ENCODE measurements around the gene HMGCS2. TPM values are rescaled to one million over a fixed set of nuclear protein-coding genes. Genes with fewer than 3 reads are reported as not detected.

The HMGCS2 gene
- polyA plus RNA-seq, 2 of the 4 experiments (the other 2 are of a cell fraction), result not detected

DNA sequence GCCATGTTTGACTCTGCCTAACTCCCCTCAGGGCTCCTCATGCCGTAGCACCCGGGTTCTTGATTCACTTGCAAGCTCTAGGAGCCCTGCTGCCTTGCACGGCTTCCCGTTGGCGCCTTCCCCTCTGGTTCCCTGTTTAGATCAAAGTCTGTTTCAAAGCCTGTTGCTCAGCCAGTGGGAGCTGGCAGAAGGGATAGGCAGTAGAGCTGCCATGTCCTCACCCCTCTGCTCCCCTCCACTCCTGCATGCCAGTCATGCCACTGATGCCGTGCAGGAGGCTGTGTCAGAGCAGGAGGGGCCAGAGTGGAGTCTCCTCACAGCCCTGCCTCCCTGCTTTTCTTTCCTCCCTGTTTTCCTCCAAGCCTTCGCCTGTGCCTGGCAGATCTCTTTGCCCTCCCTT lies 26.5 kb downstream of the HMGCS2 start:
- DNase-seq (ENCODE audit: low read depth in 1 of 2, low spot score in 1 of 2) (no peak), ATAC-seq (no peak), FAIRE-seq (no peak)
- Histone ChIP-seq H3K4me2 (no peak overlapping the region), H3K4me3 (no peak overlapping the region), H3K9me3 (no peaks in the 10 kb centered on the region), H3K27ac (no peak overlapping the region), H3K4me1 (no peaks in the 10 kb centered on the region)
- ChIA-PET CTCF (interaction anchor here (2.0 kb wide), 1 partner anchor 24 kb away, joined by 5 read pairs; no protein-coding TSS in a partner anchor), POLR2A (no interaction called here)
- TF ChIP-seq CBX2 (IDR thresholded peaks at IDR 0.05; ENCODE audit: borderline replicate concordance, low read depth) (no peak), JUNB (IDR thresholded peaks at IDR 0.05) (no peak)
- 87% methylated on average over 6 of the region's 7 CpGs for WGBS (ENCODE audit: missing lambda C conversion rate)

- ChIA-PET CTCF (interaction anchor here (0.9 kb wide), 1 partner anchor 9 kb away, joined by 6 read pairs; no protein-coding TSS in a partner anchor), POLR2A (no interaction called here)
- WGBS (ENCODE audit: missing lambda C conversion rate), result 89% methylated on average over 6 of the region's 13 CpGs
- H3K4me2 ChIP-seq, result no peak overlapping the region
- H3K4me3 ChIP-seq, result no peak overlapping the region
- H3K4me1 ChIP-seq, result no peaks in the 10 kb centered on the region
- no peaks in the 10 kb centered on the region for H3K9me3 ChIP-seq
- no peak for TF ChIP-seq ZFP36 (IDR thresholded peaks at IDR 0.05; ENCODE audit: borderline replicate concordance, partially characterized antibody)
- no peak for TF ChIP-seq REST (IDR thresholded peaks at IDR 0.05)
- TF ChIP-seq RCOR1 (IDR thresholded peaks at IDR 0.05; ENCODE audit: low read depth, low read length), result no peak
- no peak for TF ChIP-seq RFX5 (IDR thresholded peaks at IDR 0.05)
- no peak for TF ChIP-seq HOXB13 (CRISPR knock-in tag; IDR thresholded peaks at IDR 0.05; ENCODE audit: low read depth)
- TF ChIP-seq POLR2AphosphoS2 (conservative IDR thresholded peaks at IDR 0.05; ENCODE audit: low read length), result no peak
- no peak for TF ChIP-seq ZSCAN20 (CRISPR knock-in tag; IDR thresholded peaks at IDR 0.05)
- no peak for TF ChIP-seq BCL3 (IDR thresholded peaks at IDR 0.05)
- TF ChIP-seq, protein P1, sequence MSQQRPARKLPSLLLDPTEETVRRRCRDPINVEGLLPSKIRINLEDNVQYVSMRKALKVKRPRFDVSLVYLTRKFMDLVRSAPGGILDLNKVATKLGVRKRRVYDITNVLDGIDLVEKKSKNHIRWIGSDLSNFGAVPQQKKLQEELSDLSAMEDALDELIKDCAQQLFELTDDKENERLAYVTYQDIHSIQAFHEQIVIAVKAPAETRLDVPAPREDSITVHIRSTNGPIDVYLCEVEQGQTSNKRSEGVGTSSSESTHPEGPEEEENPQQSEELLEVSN (IDR thresholded peaks at IDR 0.05; ENCODE audit: borderline replicate concordance, low read depth), result no peak
- no peak for TF ChIP-seq CHD4 (IDR thresholded peaks at IDR 0.05; ENCODE audit: borderline replicate concordance)
- TF ChIP-seq JUN (IDR thresholded peaks at IDR 0.05), result no peak
- no peak for TF ChIP-seq JUNB (IDR thresholded peaks at IDR 0.05)
- no peak for TF ChIP-seq USF2 (IDR thresholded peaks at IDR 0.05)
- TF ChIP-seq MAZ (IDR thresholded peaks at IDR 0.05; ENCODE audit: borderline replicate concordance, low read depth, low read length), result no peak
- TF ChIP-seq, protein P2, sequence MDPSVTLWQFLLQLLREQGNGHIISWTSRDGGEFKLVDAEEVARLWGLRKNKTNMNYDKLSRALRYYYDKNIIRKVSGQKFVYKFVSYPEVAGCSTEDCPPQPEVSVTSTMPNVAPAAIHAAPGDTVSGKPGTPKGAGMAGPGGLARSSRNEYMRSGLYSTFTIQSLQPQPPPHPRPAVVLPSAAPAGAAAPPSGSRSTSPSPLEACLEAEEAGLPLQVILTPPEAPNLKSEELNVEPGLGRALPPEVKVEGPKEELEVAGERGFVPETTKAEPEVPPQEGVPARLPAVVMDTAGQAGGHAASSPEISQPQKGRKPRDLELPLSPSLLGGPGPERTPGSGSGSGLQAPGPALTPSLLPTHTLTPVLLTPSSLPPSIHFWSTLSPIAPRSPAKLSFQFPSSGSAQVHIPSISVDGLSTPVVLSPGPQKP (IDR thresholded peaks at IDR 0.05; ENCODE audit: low read depth, low read length), result no peak
- no peak for TF ChIP-seq NFE2L2 (conservative IDR thresholded peaks at IDR 0.05; ENCODE audit: low read length)
- TF ChIP-seq GATA3 (IDR thresholded peaks at IDR 0.05; ENCODE audit: borderline replicate concordance), result no peak
- TF ChIP-seq RARB (CRISPR knock-in tag; IDR thresholded peaks at IDR 0.05), result no peak
- no peak for TF ChIP-seq KDM1A (IDR thresholded peaks at IDR 0.05; ENCODE audit: low read depth)
- no peak for TF ChIP-seq EHF (CRISPR knock-in tag; IDR thresholded peaks at IDR 0.05)
- FAIRE-seq (no peak), DNase-seq (ENCODE audit: low read depth in 1 of 2, low spot score in 1 of 2) (no peak), ATAC-seq (no peak)
- H3K27ac ChIP-seq, result no peak overlapping the region
These were observed 27.6 kb downstream of the HMGCS2 start for GRCh38 chr1:119740896-119741780.

Measured in A549 (cell line).